DMS79 (cell line): Measurements from ENCODE around the gene CTSV.
A peak's percentile ranks its signal among the peaks of the same experiment; 100 is the strongest.
"Not testable (repeated sequence)": the region's sequence is repeated elsewhere in the genome, so short reads cannot be mapped to it uniquely, and the experiment has no call there.

Experiments
- DNase-seq: peaks from one replicate; lab custom pipeline; 2025; lab: John Stamatoyannopoulos, UW

CTSV gene

DNA sequence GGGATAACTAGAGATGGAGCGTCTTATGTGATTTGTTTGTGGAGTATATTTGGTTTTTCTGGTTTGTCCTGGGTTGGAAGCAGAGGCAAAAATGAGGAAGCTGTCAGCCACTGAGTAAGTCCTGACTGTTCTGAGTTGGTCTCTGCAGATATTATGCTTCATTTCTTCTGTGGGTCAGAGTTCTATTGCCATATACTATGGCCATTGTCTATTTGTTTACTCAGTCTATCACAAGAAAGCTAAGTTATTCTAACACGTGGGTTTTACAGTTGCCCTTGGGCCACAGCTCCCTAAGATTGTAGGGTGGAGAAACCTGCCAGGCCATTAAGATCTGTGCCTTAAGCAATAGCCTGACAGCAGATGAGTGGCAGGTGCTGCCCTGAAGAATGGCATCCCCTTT lies 3.0 kb upstream of the CTSV start:
- no peak for DNase-seq

DNA sequence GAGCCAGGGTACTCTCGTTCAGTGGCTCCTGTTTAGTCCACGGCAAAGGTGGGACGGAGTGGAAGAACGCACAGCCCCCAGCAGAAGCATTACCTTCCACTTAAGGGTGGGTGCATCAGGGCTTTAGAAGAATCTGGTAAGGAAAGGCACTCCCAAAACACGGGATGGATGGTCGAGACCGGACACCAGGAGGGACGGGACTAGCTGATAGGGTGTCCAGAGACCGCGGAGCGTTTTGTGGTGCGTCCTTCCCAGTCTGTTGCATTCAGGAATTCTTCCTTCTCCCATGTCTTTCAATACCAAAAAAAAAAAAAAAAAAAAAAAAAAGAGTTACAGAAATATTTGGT lies 545 bp upstream of the CTSV start:
- no peak for DNase-seq

DNA sequence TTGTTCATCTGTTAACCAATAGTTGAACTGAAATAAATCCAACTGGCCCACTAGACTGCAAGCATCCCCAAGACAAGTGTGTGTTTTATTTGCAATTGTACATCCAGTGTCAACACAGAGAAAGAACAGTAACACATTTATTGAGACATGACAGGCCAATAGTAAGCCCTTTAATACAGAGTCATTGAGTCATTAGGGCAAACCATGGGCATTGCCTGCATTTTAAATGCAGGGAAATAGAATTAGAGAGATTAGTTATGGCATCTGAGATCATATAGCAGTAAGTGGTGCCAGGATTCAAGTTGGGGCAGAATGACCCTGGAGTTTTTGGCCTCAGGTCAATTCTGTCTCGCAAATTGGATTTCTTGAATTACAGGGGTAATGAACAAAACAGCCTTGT lies 15.4 kb downstream of the CTSV start:
- DNase-seq = not testable (repeated sequence)

DNA sequence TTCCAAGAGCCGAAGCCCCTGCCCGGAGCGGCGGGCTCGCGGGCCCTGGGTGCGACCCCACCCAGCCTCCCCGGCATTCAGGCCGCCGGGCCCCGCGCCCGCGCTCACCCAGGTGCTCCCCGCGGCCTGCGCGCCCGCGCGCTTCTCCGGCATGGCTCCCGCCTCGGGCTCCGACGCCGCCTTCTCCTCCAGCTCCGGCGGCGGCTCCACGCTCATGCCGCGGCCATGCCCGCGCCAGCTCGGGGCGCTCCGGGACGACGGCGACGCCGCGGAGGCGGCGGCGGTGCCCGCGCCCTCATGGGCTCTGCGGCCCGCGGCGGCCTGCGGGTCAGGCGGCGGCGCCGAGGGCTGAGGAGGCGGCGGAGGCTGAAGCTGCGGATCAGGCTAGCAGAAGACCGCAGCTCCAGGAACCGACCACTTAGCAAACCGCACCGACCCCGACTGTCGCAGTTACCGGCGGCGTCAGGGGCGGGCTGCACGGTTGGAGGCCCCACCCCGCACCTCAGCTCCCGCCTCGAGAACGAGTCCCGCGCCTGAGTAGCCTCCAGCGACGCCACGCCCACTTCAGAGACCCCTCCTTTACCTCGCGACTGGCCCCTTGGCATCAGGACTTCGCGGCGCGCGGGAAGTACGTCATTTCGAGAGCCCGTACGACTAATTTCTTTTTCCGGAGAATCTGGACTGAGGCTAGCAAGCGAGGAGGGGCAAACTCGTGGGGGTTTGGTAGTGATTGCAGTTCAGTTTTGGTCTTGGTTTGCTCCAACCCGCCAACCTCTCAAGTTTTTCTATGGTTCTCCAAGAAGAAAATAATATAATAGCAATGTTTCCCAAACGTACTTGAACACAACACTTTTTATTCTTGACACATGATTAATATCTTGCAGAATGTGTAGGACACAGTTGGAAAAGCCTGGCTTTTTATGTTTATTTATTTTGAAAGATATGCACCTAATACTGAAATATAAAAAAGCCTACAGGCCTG lies 25.5 kb downstream of the CTSV start:
- DNase-seq = peak; percentile 43

DNA sequence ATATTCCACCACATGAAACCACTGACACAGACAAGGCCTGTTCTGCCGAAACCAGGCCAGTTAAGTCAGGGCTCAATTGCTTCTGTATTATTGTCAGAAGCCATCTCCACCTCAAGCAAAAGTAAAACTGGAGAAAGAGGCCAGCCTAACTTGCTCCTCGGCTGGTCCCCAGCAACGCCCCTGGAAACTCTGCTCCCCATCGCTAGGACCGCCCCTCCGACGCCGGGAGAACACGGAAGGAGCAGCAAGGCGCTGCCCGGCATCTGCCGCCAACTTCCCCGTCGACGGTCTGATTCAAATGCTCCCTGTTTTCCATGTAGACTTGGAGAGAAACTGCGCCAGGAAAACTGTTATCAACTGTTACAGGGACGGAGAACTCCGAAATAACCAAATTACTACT lies 26.3 kb downstream of the CTSV start:
- DNase-seq = not testable (repeated sequence)

DNA sequence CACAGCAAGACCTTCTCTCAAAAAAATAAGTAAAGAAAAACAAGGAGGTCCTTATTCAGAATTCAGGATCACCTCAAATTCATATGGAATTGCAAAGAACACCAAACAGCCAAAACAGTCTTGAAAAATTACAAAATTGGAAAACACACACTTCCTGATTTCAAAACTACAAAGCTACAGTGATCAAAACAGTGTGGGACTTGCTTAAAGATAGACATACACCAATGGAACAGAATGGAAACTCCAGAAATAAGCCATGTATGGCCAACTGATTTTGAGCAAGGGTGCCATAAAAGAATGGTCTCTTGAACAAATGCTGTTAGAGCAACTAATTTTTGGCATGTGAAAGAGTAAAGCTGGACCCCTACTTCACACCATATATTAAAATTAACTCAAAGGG lies 36.7 kb downstream of the CTSV start:
- not testable (repeated sequence) for DNase-seq

DNA sequence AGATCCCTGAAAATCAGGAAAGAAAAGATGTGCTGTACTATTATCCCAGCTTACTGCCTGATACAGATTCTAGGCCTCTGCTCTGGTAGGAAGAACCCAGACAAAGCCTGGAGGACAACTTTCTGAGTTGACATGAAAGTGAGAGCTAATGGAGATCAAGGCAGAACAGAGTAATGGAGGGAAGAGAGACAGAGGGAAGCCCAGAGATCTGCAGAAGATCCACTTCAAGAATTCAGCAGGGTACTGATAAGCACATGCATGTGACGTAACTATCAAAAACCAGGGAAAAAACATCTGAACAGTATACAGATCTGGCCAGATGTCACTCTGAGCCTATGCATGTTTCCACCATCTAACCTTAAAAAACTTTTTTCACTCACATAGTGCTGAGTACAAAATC lies 37.6 kb downstream of the CTSV start:
- not testable (repeated sequence) for DNase-seq

DNA sequence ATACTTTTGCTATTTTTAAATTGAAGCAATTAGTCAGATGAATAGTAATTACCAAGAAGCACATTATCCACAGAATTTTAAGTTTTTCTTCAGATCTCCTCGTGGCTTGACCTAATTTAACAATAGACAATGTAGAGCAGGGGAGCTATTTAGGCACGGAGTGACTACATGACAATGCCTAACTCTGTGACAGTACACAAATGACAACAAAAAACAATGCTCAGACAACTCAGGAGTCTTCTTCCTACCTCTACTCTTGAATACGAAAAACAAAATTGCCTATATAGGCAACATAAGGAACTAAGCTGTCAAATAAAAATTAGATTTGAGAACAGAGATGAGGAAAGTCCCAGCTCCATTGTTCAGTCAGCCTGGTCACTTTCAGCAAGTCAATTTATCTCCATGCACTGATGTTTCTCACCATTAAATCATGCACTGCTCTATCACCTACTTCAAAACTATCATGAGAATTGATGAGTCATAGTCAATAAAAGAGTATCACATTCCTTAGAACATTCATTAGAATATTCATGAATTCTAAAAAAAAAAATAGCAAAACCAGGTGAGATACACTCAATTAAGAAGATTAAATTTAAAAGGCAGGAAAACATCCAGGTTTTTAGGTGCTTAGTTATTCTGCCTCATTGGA lies 38.7 kb downstream of the CTSV start:
- DNase-seq = not testable (repeated sequence)

DNA sequence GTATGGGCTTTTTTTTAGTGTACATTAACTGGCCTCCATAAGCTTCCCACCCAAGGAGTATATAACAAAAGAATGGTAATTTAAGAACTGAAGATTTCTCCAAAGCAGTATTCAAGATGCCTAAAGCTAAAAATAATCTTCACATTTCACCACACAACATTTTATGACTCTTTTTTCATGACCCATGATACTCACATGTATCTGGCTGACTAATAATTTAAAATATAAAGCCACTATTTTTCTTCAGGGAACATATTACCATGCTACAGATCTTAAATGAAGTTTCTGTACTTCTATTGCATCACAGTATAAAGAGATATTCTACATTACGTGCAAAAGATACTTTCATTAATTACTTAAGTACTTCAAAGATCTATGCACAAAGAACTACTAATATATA lies 39.2 kb downstream of the CTSV start:
- DNase-seq = not testable (repeated sequence)

DNA sequence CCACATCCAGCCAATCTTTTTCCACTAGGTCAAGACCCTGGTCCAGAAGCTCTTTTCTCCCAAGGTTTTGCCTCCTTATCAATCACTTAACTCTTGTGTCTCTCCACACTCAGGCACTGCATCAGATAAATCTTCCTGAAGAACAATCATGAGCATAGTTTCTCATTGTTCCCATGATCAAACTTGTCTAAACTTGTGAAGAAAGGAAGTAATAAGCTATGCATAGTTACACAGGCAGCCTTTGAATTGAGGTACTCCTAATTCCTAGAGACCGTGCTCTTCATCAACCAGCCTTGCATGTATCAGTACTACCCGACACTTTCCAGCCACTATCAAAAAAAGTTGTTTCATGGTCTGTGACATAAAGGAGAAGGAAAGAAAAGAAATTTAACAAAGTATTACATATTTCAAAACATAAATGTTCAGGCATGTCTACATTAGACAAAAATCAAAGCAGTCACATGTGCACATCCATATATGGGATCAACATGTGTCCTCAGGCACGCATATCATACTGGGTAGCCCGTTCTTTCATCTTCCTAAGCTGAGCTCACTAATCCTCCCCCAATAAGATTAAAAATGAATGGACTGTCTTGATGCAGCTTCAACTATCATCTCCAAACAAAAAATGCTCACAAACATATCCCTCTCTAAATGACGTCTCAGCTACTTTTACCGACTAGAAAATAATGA lies 41.8 kb downstream of the CTSV start:
- DNase-seq = not testable (repeated sequence)

DNA sequence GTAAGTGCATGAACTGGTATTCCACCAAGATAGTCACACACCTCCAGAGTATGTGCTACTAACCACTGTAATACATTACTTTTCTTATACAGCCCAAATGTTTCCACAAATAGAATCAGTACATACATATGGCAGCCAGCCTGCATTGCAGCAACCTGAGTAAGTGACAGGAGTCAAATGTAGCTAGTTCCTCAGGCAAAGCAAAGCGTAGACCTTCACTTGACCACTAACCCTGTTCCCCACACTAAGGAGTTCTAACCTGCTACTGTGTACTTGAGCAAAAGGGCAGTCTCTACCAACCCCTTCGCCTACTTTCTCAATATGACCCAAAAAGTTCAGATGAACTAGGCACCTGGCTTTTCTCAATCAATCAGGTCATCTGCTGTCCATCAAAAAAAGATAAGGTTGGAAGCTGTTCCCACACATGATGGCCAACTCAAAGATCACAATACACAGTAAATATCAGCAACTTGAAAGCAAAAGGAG lies 44.4 kb downstream of the CTSV start:
- not testable (repeated sequence) for DNase-seq

DNA sequence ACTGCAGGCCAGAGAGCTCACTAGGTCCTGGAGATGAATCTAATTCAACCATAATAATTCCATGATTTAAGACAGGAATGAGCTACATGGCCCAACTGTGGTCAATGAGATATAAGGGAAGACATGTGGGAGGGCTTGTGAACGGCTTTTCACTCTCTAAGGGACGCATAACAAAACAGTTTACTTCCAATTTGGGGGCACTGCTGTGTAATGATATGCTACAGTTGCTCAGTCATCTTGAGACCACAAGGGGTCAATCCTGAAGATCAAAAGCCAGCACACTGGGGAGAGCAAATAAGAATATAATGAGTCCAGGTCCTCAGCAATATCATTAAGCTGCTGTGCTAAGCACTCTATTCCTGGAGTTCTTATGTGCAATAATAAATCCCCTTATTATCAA lies 46.6 kb downstream of the CTSV start:
- DNase-seq = not testable (repeated sequence)

DNA sequence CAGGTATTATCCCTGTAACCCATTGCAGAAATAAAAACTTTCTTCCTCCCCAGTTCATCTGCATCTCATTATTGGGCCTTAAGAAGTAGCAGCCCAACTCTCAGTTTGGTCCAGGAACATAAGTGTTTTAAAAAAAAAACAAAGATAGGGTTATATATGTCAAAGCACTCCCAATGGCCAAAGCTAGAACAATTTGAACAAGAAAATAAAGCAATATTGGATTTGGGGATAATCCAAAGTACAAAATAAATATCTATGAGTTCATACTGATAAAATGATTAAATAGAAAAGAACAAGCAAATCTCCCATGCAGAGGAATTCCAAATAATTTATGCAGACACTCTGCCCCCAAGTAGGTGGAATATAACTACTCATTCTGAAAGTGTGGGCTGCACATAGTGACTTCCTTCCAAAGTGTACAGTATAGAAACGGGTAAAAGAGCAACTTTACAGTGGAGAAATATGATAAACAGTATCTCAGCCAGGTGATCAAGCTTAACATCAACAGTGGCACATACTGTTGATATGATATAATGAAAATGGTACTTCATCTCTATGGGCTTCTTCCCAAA lies 49.1 kb downstream of the CTSV start:
- not testable (repeated sequence) for DNase-seq

DNA sequence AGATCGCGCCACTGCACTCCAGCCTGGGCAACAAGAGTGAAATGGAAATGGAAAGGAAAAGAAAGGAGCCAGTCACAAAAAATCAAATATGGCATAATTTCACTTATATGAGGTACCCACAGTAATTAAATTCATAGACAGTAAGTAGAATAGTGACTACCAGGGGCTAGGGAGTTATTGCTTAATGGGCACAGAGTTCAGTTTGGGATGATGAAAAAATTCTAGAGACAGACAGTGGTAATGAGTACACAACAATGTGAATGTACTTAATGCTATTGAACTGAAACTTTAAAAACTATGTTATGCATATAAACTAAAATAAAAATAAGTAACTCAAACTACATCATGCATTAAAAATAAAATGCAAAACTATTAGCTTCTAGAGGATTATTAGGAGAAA lies 54.1 kb downstream of the CTSV start:
- DNase-seq = not testable (repeated sequence)

DNA sequence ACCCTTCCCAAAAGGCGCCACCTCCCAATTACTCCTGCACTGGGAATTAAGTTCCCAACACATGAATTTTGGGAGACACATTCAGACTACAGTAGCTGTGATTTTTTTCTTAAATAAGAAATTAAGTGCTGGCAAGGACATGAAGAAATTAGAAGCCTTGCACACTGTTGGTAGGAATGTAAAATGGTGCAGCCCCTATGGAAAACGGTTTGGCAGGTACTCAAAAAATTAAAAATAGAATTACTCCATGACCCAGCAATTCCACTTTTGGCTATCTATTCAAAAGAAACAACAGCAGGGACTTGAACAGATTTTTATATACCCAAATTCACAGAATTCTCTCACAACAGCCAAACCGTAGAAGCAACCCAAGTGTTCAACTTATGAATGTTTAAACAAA lies 54.8 kb downstream of the CTSV start:
- not testable (repeated sequence) for DNase-seq

DNA sequence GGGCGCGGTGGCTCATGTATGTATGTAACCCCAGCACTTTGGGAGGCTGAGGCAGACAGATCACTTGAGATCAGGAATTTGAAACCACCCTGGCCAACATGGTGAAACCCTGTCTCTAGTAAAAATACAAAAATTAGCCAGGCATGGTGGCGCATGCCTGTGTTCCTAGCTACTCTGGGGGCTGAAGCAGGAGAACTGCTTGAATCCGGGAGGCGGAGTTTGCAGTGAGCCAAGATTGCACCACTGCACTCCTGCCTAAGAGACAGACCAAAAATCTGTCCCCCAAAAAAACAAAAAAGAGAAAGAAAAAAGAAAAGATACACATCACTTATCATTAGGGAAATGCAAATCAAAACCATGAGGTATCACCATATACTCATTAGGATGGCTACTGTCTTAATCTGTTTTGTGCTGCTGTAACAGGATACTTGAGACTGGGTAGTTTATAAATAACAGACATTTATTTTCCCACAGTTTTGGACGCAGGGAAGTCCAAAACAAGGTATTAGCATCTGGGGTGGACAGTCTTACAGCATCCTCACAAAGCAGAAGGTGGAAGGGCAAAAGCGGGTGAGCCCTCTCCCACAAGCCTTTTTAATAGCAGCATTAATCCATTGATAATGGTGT lies 55.3 kb downstream of the CTSV start:
- DNase-seq = not testable (repeated sequence)
